ENCODE data around the gene FAF1.

DNA sequence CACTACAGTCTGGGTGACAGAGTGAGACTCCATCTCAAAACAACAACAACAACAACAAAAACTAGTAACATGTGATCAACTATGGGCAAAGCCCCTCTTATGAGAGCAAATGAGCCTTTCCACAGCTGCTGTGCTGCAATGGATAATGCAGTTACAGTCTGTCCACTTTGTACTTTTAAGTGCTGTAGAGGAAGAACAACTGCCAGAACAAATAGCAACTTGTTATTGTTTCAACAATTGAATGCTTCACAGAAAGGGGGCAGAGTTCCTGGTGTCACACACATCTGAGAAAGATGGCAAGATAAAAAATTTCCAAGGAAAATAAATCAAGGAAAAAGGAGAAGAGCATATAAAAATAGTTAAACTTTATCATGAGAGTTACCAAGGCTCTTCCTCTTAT lies 293.2 kb downstream of the FAF1 start:
- TF ChIP-seq, protein P1, sequence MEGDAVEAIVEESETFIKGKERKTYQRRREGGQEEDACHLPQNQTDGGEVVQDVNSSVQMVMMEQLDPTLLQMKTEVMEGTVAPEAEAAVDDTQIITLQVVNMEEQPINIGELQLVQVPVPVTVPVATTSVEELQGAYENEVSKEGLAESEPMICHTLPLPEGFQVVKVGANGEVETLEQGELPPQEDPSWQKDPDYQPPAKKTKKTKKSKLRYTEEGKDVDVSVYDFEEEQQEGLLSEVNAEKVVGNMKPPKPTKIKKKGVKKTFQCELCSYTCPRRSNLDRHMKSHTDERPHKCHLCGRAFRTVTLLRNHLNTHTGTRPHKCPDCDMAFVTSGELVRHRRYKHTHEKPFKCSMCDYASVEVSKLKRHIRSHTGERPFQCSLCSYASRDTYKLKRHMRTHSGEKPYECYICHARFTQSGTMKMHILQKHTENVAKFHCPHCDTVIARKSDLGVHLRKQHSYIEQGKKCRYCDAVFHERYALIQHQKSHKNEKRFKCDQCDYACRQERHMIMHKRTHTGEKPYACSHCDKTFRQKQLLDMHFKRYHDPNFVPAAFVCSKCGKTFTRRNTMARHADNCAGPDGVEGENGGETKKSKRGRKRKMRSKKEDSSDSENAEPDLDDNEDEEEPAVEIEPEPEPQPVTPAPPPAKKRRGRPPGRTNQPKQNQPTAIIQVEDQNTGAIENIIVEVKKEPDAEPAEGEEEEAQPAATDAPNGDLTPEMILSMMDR (IDR thresholded peaks at IDR 0.05), result no peak
- no peak for TF ChIP-seq POLR2A (IDR thresholded peaks at IDR 0.05)
